ENCODE results near the gene LMNA.
"Not testable (repeated sequence)": the region's sequence is repeated elsewhere in the genome, so short reads cannot be mapped to it uniquely, and the experiment has no call there.

LMNA gene

DNA sequence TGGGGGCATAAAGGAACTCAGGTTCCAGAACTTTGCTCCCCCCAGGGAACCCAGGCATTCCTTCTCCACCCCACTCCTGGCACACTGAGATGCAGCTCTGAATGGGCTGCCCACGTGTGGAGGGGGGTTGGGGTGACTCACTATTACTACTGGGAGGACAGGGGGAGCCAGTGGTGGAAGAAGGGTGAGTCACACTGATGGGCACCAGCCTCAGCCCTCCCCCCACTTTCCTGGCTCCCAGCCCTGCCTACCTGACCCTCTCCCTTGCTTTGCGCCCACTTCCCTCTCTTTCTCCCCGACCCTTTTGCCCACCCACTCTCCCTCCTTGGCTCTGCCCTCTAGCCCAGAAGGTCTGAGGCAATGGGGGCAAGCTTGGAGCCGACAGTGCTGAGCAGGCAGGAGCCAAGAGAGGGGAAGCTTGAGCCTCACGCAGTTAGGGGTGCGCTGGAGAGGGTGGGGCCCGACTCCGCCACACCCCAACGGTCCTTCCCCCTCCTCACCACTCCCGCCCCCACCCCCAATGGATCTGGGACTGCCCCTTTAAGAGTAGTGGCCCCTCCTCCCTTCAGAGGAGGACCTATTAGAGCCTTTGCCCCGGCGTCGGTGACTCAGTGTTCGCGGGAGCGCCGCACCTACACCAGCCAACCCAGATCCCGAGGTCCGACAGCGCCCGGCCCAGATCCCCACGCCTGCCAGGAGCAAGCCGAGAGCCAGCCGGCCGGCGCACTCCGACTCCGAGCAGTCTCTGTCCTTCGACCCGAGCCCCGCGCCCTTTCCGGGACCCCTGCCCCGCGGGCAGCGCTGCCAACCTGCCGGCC, at the start of gene LMNA:
Gene LMNA (plus strand): TSS at position 611 of the 818 bp plus-strand sequence. CDS start 208 bp downstream, outside the sequence.
- in situ Hi-C loops (cut with HindIII; ENCODE audit: low sequenced_read_pairs), result no loop called here

DNA sequence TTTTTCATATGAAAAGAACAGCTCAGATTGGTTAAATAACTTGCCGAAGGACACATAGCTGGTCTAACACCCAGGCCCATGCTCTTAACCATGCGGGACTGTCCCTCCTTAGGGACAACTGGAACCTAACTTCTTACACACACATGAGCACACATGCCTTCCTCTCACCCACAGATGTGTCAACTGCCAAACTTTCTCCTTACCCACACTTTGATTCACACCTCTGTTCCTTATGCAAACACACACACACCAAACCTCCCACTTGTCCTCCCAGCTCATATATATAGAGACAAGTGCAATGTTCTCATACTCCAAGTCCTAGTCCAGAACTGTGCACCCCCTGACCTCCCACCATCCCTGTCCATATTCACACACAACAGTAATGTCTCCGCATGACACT, 49.3 kb upstream of the LMNA start:
- in situ Hi-C loops (cut with HindIII; ENCODE audit: low sequenced_read_pairs), result no loop called here

DNA sequence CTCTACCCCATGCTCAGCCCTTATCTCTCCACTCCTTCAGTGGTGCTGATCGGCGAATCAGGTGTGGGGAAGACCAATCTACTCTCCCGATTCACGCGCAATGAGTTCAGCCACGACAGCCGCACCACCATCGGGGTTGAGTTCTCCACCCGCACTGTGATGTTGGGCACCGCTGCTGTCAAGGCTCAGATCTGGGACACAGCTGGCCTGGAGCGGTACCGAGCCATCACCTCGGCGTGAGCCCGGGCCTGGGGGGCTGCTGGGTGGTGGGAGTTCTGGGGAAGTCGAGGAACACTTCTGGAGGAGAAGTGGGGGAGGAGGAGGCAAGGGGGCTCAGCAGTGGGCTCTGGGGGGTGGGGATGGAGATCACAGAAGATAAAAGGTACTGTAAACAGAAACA, 48.6 kb upstream of the LMNA start:
- in situ Hi-C loops (cut with HindIII; ENCODE audit: low sequenced_read_pairs), result no loop called here

DNA sequence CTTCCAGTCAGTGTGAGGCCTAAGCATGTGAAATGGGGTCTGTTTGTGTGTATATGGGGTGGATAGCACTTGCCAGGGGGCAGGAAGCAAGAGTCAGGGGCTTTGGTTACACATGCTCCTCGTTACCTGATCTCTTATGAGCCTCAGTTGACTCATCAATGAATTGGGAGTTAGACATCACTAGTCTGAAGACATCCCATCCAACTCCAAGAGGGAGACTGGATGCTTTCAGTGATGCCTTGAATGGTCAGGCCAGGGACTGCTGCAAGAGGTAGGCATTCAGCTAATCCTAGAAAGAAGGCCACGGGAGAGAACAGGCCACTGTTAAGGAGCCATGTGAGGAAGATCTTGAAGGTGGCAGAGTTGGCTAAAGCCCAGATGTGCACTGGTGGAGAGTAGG, 47.2 kb upstream of the LMNA start:
- in situ Hi-C loops (cut with HindIII; ENCODE audit: low sequenced_read_pairs), result no loop called here

DNA sequence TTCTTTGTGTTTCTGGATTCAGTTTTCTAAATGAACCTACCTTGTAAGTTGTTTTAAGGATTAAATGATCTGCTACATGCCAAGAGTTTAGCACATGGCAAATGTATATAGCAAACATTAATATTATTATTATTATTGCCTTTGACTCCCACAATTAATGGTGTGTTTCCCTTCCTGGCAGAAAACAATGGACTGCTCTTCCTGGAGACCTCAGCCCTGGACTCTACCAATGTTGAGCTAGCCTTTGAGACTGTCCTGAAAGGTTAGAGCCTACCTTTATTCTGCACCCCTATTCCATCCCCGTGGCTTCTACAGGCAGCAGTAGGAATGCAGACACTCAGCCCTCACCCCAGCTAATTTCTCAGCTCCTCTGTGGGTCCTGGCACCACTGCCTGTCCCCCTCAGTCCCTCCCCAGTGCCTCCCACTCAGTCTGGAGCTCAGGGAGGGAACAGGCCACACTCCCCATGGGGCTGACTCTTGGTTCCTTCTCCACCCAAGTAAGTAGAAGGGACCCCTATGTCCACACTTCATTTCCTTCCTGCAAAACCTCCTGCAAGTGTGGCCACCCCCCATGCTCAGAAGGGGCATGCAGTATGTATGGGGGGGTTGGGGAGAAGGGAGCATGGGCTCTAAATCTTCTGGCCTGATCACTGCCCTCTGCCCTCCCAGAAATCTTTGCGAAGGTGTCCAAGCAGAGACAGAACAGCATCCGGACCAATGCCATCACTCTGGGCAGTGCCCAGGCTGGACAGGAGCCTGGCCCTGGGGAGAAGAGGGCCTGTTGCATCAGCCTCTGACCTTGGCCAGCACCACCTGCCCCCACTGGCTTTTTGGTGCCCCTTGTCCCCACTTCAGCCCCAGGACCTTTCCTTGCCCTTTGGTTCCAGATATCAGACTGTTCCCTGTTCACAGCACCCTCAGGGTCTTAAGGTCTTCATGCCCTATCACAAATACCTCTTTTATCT, 44.7 kb upstream of the LMNA start:
- in situ Hi-C loops (cut with HindIII; ENCODE audit: low sequenced_read_pairs), result no loop called here

DNA sequence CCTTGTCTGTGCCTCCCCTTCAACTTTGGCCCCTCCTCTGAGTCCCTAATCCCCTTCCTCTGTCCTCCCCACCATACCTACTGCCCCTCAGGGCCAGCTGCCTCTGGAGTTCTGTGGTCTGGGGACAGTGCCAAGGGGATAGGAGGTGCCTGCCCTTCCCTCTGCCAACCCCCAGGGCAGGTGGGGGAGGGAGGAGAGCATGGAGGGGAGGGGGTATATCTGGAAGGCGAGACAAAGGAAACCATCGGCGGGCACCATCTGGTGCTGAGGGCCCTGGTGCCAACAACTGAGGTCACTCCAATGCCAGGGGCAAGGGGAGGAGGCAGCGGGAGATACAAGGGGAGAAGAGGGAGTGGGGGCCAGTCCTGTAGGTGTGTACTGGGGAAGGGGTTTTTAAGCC, 44.0 kb upstream of the LMNA start:
- in situ Hi-C loops (cut with HindIII; ENCODE audit: low sequenced_read_pairs), result no loop called here

DNA sequence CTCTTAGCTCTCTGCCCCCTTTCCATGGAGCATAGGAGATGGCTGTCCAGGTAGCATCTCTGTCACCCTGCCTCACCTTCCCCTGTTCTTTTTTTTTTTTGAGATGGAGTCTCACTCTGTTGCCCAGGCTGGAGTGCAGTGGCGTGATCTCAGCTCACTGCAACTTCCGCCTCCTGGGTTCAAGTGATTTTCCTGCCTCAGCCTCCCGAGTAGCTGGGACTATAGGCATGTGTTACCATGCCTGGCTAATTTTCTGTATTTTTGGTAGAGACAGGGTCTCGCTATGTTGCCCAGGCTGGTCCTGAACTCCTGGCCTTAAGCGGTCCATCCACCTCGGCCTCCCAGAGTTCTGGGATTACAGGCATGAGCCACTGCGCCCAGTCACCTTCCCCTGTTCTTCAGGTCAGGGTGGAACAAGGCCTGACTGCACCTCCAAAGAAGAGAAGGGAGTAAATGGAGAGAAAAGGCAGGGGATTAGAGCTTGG, 43.1 kb upstream of the LMNA start:
- in situ Hi-C loops (cut with HindIII; ENCODE audit: low sequenced_read_pairs), result not testable (repeated sequence)

DNA sequence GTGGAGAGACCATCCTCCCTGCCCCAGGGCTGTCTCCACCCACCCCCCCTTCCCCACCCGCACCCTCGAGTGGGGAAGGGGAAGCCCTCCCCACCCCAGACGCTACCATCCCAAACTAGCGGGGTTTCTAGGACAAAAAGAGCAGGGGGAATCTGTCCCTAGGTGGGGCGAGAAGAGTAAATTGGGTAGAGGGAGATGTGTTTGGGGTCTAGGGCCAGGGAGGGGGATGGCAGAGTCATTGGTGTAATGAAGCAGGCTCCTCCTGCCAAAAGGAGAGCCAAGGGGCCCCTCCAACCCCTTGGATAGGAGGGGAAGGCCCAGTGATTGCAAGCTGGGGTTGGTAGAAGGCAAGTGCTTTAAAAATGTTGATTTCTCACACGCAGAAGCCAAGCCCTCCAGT, 42.3 kb upstream of the LMNA start:
- in situ Hi-C loops (cut with HindIII; ENCODE audit: low sequenced_read_pairs), result no loop called here

DNA sequence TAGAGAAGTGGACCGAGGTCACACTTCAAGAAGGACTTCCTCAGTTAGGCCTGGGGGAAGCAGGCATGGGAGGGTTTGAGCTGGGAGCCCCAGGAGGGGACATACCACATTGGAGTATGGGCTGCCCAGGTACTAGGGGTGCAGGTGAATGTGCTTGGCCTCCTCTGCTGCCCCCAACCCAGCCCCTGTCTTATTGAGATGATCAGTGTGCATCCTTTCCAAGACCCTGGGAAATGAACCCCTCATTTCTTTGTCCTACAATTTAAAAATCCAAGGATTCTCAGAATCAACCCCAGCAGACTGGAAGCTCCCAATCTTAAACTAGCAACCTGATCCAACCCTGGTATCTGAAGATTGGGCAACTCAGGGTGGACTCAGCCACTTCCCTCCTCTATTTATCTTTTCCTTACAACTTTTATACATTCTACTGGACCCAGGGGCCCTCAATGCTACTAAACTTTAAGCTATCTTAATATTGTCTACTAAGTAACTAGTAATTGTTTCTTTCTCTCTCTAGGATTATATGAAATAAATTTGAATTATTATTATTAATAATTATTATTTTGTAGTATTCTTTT, 41.3 kb upstream of the LMNA start:
- in situ Hi-C loops (cut with HindIII; ENCODE audit: low sequenced_read_pairs), result no loop called here

DNA sequence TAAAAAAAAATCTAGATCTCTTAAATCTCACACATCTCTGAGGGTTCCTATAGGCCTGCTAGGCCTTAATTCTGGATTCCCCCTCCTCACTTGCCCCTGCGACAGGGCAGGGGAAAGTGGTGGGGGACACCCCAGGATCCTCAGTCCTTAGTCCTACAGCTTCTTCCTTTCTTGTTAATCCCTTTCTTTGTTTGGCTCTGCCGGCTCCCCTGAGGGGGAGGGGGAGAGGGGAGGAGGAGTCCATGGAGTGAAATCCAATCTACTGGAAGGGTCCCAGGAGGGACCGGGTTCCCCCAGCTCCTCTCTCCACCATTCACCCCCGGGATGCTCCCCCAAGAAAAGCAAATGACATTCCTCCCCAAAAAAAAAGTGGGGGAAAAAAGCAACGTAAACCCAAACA, 40.8 kb upstream of the LMNA start:
- in situ Hi-C loops (cut with HindIII; ENCODE audit: low sequenced_read_pairs), result no loop called here

DNA sequence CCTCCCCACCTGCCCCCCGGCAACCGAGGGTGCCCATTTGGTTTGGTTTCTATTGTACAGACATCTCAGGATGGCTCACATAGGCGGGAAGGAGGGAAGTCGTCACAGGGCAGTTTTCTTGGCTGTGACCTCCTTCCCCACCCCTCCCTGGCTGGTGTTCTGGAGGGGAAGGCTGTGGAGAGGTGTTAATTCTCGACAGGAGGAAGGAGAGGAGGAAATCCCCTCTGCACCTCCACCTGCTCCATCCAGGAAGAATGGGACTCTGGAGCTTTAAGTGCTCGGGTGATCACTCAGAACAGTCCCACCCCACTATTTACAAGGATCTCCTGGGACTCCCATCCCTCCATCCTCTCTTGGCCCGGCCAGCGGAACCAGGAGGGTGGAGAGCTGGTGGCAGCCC, 39.9 kb upstream of the LMNA start:
- in situ Hi-C loops (cut with HindIII; ENCODE audit: low sequenced_read_pairs), result no loop called here

DNA sequence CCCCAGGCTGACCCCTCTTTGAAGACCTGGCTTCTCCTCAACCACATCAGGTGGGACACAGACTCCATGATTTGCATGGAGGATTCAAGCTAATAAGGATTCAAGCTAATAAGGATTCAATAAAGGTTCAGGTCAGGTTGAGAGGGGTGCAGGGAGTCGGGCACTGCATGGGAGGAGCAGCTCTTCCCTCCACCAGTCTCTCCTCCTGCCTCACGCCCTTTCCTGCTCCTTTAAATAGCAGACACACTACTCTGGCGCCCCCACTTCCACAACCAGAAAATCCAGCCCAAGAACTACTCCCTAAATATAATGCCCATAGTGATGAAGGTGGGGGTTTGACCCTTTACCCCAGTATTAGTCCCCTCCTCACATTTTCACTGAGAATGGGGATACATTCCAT, 39.3 kb upstream of the LMNA start:
- in situ Hi-C loops (cut with HindIII; ENCODE audit: low sequenced_read_pairs), result no loop called here

DNA sequence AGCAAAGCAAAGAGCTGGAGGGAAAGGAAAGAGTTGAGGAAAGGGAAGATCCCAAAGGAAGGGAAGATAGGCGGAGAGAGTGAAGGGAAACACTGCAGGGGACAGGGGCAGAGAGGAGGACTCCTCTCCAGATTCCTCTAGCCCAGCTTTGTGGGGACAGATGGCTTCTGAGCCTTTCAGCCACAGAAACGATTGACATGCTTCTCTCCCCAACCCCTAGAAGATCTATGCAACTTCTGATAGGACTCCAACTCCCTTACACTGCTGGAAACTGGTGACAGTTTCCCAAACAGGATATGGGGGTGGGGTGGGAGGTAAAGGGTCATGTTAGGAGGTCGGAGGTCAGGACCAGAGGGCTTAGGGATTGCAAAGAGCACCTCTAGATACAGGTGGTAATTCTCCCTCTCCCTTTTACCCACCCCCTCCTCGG, 38.7 kb upstream of the LMNA start:
- in situ Hi-C loops (cut with HindIII; ENCODE audit: low sequenced_read_pairs), result no loop called here

DNA sequence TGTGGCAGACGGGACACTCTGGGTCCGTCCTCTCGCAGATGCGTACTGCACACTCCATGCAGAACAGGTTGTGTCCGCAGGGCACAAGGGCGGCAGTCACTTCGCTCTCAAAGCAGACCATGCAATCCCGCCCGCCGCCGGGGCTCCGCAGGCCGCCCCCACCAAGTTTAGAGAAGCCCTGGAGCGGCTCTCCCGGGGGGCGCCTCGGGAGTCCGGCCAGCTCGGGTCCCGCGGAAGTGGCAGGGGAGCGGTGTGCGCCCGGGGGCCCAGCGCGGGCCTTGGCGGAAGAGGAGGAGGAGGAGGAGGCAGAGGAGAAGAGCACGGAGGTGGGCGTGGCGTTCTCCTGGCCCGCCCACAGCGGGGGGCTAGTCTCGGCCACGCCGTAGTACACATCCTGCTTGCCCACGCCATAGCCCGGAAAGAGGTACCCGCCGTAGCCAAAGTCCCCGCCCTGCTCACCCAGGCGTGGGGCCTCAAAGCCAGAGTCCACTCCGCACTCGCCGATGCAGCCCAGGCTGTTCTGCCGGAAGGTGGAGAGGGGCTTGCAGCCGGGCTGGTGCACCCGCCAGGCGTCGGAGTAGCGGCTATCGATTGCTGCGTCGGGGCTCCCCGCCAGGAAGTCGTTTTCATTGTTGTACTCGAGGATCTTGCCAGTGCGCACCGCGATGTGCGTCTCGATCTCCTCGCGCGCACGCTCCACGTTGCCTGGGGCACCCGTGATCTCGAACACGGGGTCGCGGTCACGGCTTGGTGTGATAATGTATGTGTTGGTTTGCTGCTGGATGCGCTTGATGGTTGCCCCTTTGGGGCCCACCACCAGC, 37.7 kb upstream of the LMNA start:
- in situ Hi-C loops (cut with HindIII; ENCODE audit: low sequenced_read_pairs), result no loop called here

DNA sequence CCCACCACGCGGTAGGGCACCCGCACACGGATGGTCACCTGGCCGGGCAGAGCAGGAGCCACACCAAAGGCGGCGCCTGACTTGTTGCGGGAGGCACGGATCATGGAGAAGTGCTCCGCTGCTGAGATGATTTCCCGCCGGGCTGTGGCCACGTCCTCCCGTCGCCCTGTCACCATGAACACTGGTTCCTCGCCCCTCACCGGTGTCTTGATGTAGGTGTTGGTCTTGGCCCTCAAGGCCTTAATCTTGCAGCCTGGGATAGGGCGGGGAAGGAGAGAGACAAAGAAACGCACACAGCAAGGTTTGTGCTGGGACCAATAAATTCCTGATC, 37.1 kb upstream of the LMNA start:
- in situ Hi-C loops (cut with HindIII; ENCODE audit: low sequenced_read_pairs), result no loop called here

DNA sequence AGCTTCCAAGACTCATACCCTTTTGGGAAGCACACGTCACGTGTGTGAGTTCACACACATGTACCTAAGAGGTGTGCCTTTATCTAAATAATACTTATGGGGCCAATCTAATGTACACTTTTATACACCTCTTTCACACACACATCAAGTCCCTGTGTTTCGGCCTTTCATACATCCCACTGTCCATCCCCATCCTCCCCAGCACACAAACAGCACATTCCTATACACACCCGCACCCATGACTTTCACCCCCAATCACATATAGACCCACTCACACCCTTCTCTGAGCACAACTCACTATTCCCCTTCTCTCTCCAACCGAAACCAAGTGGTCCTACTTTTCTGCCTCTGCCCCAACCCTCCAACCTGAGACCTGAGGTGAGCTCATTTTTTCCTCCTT, 35.8 kb upstream of the LMNA start:
- in situ Hi-C loops (cut with HindIII; ENCODE audit: low sequenced_read_pairs), result no loop called here

DNA sequence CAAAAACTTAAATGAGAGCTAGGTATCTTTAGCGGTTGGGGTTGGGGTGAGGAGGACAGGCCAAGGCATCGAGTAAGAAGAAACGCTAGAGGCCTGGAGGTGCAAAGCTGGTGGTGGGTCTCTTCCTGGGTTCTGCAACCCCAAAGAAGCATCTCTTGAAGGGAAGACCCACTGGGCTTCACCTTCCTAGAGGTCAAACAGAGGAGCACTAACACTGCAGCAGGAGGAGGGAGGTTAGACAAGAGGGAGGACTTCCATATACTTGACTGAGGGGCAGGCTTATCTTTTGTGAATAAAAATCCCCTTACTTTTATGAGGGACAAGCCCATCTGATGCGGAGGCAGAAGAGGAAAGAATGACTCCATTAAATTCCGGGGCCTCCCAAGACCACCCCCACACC, 34.7 kb upstream of the LMNA start:
- in situ Hi-C loops (cut with HindIII; ENCODE audit: low sequenced_read_pairs), result no loop called here

DNA sequence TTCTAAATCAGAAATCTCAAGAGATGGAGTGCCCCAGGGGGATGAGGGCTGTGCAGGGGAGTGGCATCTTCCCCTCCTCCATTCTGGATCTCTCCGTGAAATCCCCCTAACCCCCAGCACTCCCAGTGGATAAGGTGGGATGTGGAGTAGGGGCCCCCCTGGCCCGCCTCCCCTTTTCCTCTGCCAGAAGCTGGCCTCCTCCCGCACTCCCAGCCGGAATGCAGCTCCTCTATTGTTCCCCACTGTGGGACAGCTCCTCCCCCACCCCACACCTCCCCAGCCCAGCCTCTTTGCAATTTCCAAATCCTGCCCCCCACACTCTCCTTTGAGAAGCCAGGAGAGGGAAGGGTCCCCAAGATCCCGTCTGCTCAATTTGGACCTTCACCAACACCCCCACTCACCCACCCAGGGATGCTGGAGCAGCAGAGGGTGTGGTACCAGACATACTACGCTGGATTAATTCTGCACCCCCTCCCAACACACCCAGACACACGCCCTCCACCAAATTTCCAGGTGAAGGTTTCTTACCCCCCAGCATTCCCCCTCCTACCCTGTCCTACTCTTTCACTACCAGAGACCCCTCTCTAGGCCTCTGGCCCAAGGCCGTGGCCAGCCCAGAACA, 34.2 kb upstream of the LMNA start:
- in situ Hi-C loops (cut with HindIII; ENCODE audit: low sequenced_read_pairs), result no loop called here

DNA sequence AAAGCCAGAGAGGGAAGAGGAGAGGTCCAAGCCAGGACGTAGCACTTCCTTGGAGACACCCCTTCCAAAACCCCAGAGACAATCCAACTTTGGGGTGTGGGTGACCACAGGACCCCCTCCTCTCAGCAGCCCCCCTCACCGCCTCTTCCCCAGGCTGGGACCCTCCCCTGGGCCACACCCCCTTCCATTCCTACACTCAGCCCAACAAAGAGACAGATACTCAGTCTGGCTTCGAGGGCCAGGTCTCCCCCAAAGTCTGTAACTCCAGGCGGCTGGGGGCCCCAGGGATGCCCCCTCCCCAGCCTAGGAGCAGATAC, 33.7 kb upstream of the LMNA start:
- in situ Hi-C loops (cut with HindIII; ENCODE audit: low sequenced_read_pairs), result no loop called here

DNA sequence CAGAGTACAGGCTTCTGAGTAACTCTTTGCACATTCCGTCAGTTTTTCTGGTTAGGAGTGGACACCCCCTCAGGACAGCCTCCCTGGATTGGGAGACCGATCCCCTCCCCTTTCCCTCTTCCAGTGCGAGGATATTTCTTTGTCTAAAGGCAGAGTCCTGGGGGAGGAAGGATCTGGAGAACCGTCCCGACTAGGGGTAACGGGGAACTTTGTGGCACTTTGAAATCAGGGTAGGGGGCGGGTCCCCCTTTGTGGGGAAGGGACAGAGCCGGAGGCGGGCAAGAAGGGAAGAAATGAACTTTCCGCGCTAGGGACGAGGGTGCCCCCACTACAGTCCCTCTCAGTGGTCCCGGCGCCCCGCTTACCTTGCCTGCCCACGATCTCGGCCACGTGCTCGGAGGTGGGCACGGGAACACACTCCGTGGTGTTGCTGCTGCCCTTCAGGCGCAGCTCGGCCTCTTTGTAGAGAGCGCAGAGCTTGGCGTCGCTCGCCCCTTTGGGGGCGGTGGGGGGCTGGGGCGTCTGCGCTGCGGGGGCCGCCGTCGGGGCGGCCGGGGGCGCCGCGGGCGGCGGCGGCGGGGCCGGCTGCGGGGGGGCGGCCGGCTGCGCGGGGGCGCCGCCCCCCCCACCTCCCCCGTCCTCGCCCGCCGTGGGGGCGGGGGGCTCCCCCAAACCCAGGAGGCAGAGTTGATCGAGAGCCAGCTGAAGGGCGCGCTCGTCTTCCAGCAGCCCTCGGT, 33.2 kb upstream of the LMNA start:
- in situ Hi-C loops (cut with HindIII; ENCODE audit: low sequenced_read_pairs), result no loop called here
